Spinal cord (tissue), 10 donors: ENCODE results near the gene PTPA. TPM values are rescaled to one million over a fixed set of nuclear protein-coding genes. Genes with fewer than 3 reads are reported as not detected.

Experiments used
- DNase-seq, 6 donors: peaks; one replicate each; pipeline versions ENCODE4 v3.0.0 to v3.0.0-alpha.2; 2013 to 2015; ENCODE audit warnings: low spot score in 6 of 6, low read depth in 4 of 6
- H3K27ac ChIP-seq: one replicate; pipeline ENCODE4 v1.5.1; 2013; ENCODE audit warnings: low read depth, low read length, control low read depth
- H3K27me3 ChIP-seq: one replicate; pipeline ENCODE4 v1.6.1; 2013; ENCODE audit warnings: low read length; ENCODE audit not compliant: control insufficient read depth, insufficient read depth
- H3K36me3 ChIP-seq: one replicate; pipeline ENCODE4 v1.6.1; 2013; ENCODE audit warnings: low read length; ENCODE audit not compliant: control insufficient read depth, insufficient read depth
- H3K4me1 ChIP-seq: one replicate; pipeline ENCODE4 v1.6.1; 2013; ENCODE audit warnings: low read length; ENCODE audit not compliant: control insufficient read depth, insufficient read depth
- H3K4me3 ChIP-seq: one replicate; pipeline ENCODE4 v1.5.1; 2013; ENCODE audit warnings: low read depth, low read length, control low read depth
- H3K9me3 ChIP-seq: one replicate; pipeline ENCODE4 v1.6.1; 2013; ENCODE audit warnings: low read length; ENCODE audit not compliant: control insufficient read depth, insufficient read depth
- WGBS: methylation state at CpG from one replicate; pipeline ENCODE4 v1.1.5; 2013; ENCODE audit warnings: missing lambda C conversion rate; ENCODE audit not compliant: insufficient coverage; 5-methylcytosine and 5-hydroxymethylcytosine counted together
- polyA plus RNA-seq, 2 donors: library from polyadenylated mRNA; unstranded; fragments of 120-200 nt; gene quantifications; one replicate each; pipeline ENCODE4 v1.2.1, GENCODE V29; 2013; ENCODE audit not compliant: insufficient read length in 2 of 2
- total RNA-seq, 2 donors: library from RNA; depleted of rRNA in 1 of 2; stranded (reverse); fragments of 120-200 nt in 1 of 2; fragments of >200 nt in 1 of 2; gene quantifications; one replicate each; pipeline versions ENCODE4 v1.2.3 to v1.2.4, GENCODE V29; 2013 to 2014
- donor health status: healthy.

Gene PTPA
- total and polyA plus RNA-seq, 4 donors: 62.3 to 117 (median 107) TPM

- Histone ChIP-seq H3K27ac (no peak overlapping the region), H3K4me3 (no peak overlapping the region), H3K36me3 (peaks cover 70% of the 10 kb centered on the region), H3K9me3 (no peaks in the 10 kb centered on the region), H3K4me1 (peaks cover 9% of the 10 kb centered on the region), H3K27me3 (no peaks in the 10 kb centered on the region)
- peak in 2 of 6 donors; percentile 79 to 85 for DNase-seq
- 45% methylated on average over 13 of the region's 13 CpGs for WGBS
Measured at GRCh38 chr9:129131300-129132145, 20.3 kb downstream of the PTPA start.

GRCh38 chr9:129133082-129133481 is 21.9 kb downstream of the PTPA start:
- Histone ChIP-seq H3K4me3 (no peak overlapping the region), H3K36me3 (peaks cover 80% of the 10 kb centered on the region), H3K27me3 (no peaks in the 10 kb centered on the region), H3K9me3 (no peaks in the 10 kb centered on the region), H3K4me1 (peaks cover 6% of the 10 kb centered on the region), H3K27ac (no peak overlapping the region)
- no peak for DNase-seq
- WGBS: 75% methylated on average over 4 of the region's 4 CpGs

GRCh38 chr9:129135476-129135875 is 24.3 kb downstream of the PTPA start:
- Histone ChIP-seq H3K36me3 (peaks cover 72% of the 10 kb centered on the region), H3K9me3 (no peaks in the 10 kb centered on the region), H3K4me3 (no peak overlapping the region), H3K27ac (no peak overlapping the region), H3K4me1 (peaks cover 30% of the 10 kb centered on the region), H3K27me3 (no peaks in the 10 kb centered on the region)
- DNase-seq: no peak
- 91% methylated on average over 6 of the region's 6 CpGs for WGBS

GRCh38 chr9:129136446-129137035 is 25.3 kb downstream of the PTPA start:
- no peaks in the 10 kb centered on the region for H3K9me3 ChIP-seq
- H3K4me3 ChIP-seq: no peak overlapping the region
- H3K4me1 ChIP-seq: peaks cover 40% of the 10 kb centered on the region
- H3K36me3 ChIP-seq: peaks cover 67% of the 10 kb centered on the region
- no peak for DNase-seq
- WGBS: 62% methylated on average over 12 of the region's 16 CpGs
- no peaks in the 10 kb centered on the region for H3K27me3 ChIP-seq
- H3K27ac ChIP-seq: no peak overlapping the region

GRCh38 chr9:129137292-129138143 is 26.3 kb downstream of the PTPA start:
- peaks cover 50% of the 10 kb centered on the region for H3K4me1 ChIP-seq
- H3K36me3 ChIP-seq: peaks cover 63% of the 10 kb centered on the region
- no peak for DNase-seq
- H3K4me3 ChIP-seq: no peak overlapping the region
- H3K27ac ChIP-seq: peak overlapping the region; percentile 100
- 91% methylated on average over 15 of the region's 19 CpGs for WGBS
- no peaks in the 10 kb centered on the region for H3K27me3 ChIP-seq
- H3K9me3 ChIP-seq: no peaks in the 10 kb centered on the region

GRCh38 chr9:129138144-129138462 is 26.9 kb downstream of the PTPA start:
- peaks cover 56% of the 10 kb centered on the region for H3K4me1 ChIP-seq

GRCh38 chr9:129138476-129139232 is 27.4 kb downstream of the PTPA start:
- WGBS: 64% methylated on average over 21 of the region's 21 CpGs
- H3K4me3 ChIP-seq: no peak overlapping the region
- H3K27me3 ChIP-seq: no peaks in the 10 kb centered on the region
- H3K36me3 ChIP-seq: peaks cover 66% of the 10 kb centered on the region
- H3K9me3 ChIP-seq: no peaks in the 10 kb centered on the region
- H3K4me1 ChIP-seq: peaks cover 61% of the 10 kb centered on the region
- peak in 1 of 6 donors; percentile 46 for DNase-seq
- H3K27ac ChIP-seq: peak overlapping the region; percentile 100

More at GRCh38 chr9:129138144-129138462, 26.9 kb downstream of the PTPA start:
- Histone ChIP-seq H3K27ac (peak overlapping the region; percentile 100), H3K36me3 (peaks cover 63% of the 10 kb centered on the region), H3K27me3 (no peaks in the 10 kb centered on the region), H3K4me3 (no peak overlapping the region), H3K9me3 (no peaks in the 10 kb centered on the region)
- 95% methylated on average over 7 of the region's 9 CpGs for WGBS
- DNase-seq: no peak

- DNase-seq: peak; percentile 82 to 96 (median 86)
- no peaks in the 10 kb centered on the region for H3K9me3 ChIP-seq
- H3K27ac ChIP-seq: peak overlapping the region; percentile 100
- H3K4me3 ChIP-seq: peak overlapping the region; percentile 24
- H3K27me3 ChIP-seq: no peaks in the 10 kb centered on the region
- WGBS: 12% methylated on average over 13 of the region's 13 CpGs
- H3K36me3 ChIP-seq: peaks cover 70% of the 10 kb centered on the region
- peaks cover 66% of the 10 kb centered on the region for H3K4me1 ChIP-seq
Measured at GRCh38 chr9:129139233-129139992, 28.2 kb downstream of the PTPA start.
